ENCODE data around the gene NCOA5. TPM values are rescaled to one million over a fixed set of nuclear protein-coding genes. Genes with fewer than 3 reads are reported as not detected.

Gene NCOA5
- polyA plus RNA-seq, 1 donor (not counting 4 experiments of a cell fraction or from before 2014, with no cell fraction given) = 17.6 TPM

GRCh38 chr20:46030284-46031013 is 59.3 kb downstream of the NCOA5 start:
- Histone ChIP-seq H3K27ac (ENCODE audit: control insufficient read depth, insufficient read depth, low read length) (no peak overlapping the region), H3K4me3 (ENCODE audit: control insufficient read depth in 2 of 3, extremely low read depth in 1 of 3, insufficient read depth in 2 of 3, low read depth in 1 of 3, low read length in 3 of 3) (no peak overlapping the region), H3K27me3 (ENCODE audit: control insufficient read depth, extremely low read depth, insufficient read depth, low read length) (peaks cover 78% of the 10 kb centered on the region), H2AFZ (ENCODE audit: control insufficient read depth, low read length) (no peak overlapping the region), H3K36me3 (ENCODE audit: control insufficient read depth in 2 of 2, extremely low read depth in 1 of 2, insufficient read depth in 2 of 2, low read length in 2 of 2) (no peaks in the 10 kb centered on the region), H3K9ac (ENCODE audit: control insufficient read depth, extremely low read depth, insufficient read depth, low read length) (no peak overlapping the region), H3K4me1 (ENCODE audit: control insufficient read depth, extremely low read depth, insufficient read depth, low read length) (no peaks in the 10 kb centered on the region), H3K4me2 (ENCODE audit: control insufficient read depth, extremely low read depth, insufficient read depth, low read depth, low read length) (no peak overlapping the region), H3K9me1 (ENCODE audit: control insufficient read depth, extremely low read depth, insufficient read depth, low read length) (no peaks in the 10 kb centered on the region), H4K20me1 (ENCODE audit: control insufficient read depth, extremely low read depth, insufficient read depth, low read length) (no peaks in the 10 kb centered on the region), H3K79me2 (ENCODE audit: control insufficient read depth, insufficient read depth, low read length) (no peaks in the 10 kb centered on the region), H3K9me3 (ENCODE audit: control insufficient read depth, low read depth, low read length) (no peaks in the 10 kb centered on the region)
- DNase-seq (ENCODE audit: low read depth, low spot score) = no peak
- no peak for FAIRE-seq
- TF ChIP-seq EZH2 (IDR thresholded peaks at IDR 0.05; ENCODE audit: low read length) = no peak
- no peak for TF ChIP-seq CTCF (optimal IDR thresholded peaks at IDR 0.05 in 1 of 3, IDR thresholded peaks at IDR 0.05 in 1 of 3, conservative IDR thresholded peaks at IDR 0.05 in 1 of 3; ENCODE audit: extremely low read depth in 1 of 3, insufficient read depth in 2 of 3, low read length in 3 of 3)
- dilution Hi-C loops (cut with MboI; ENCODE audit: extremely low pct_ligation_motif_present, low sequenced_read_pairs) = no loop called here

GRCh38 chr20:46028772-46029371 is 60.9 kb downstream of the NCOA5 start, which contains the start of gene SLC12A5:
SLC12A5 (plus strand) TSS chr20:46029215; CDS start chr20:46029345, 130 bp downstream.
- no peak for FAIRE-seq
- H3K9me1 ChIP-seq (ENCODE audit: control insufficient read depth, extremely low read depth, insufficient read depth, low read length) = no peaks in the 10 kb centered on the region

More at GRCh38 chr20:46028772-46029371, 60.9 kb downstream of the NCOA5 start, which contains the start of gene SLC12A5:
- Histone ChIP-seq H3K27me3 (ENCODE audit: control insufficient read depth, extremely low read depth, insufficient read depth, low read length) (peaks cover 77% of the 10 kb centered on the region), H3K36me3 (ENCODE audit: control insufficient read depth in 2 of 2, extremely low read depth in 1 of 2, insufficient read depth in 2 of 2, low read length in 2 of 2) (no peaks in the 10 kb centered on the region), H3K4me3 (ENCODE audit: control insufficient read depth in 2 of 3, extremely low read depth in 1 of 3, insufficient read depth in 2 of 3, low read depth in 1 of 3, low read length in 3 of 3) (no peak within 1 kb of the TSS), H3K27ac (ENCODE audit: control insufficient read depth, insufficient read depth, low read length) (no peak within 1 kb of the TSS), H4K20me1 (ENCODE audit: control insufficient read depth, extremely low read depth, insufficient read depth, low read length) (no peaks in the 10 kb centered on the region), H3K4me2 (ENCODE audit: control insufficient read depth, extremely low read depth, insufficient read depth, low read depth, low read length) (no peak within 1 kb of the TSS), H3K4me1 (ENCODE audit: control insufficient read depth, extremely low read depth, insufficient read depth, low read length) (no peaks in the 10 kb centered on the region), H2AFZ (ENCODE audit: control insufficient read depth, low read length) (no peak within 1 kb of the TSS), H3K9me3 (ENCODE audit: control insufficient read depth, low read depth, low read length) (no peaks in the 10 kb centered on the region), H3K79me2 (ENCODE audit: control insufficient read depth, insufficient read depth, low read length) (no peaks in the 10 kb centered on the region), H3K9ac (ENCODE audit: control insufficient read depth, extremely low read depth, insufficient read depth, low read length) (no peak within 1 kb of the TSS)
- no peak for DNase-seq (ENCODE audit: low read depth, low spot score)
- TF ChIP-seq EZH2 (IDR thresholded peaks at IDR 0.05; ENCODE audit: low read length) (no peak), CTCF (optimal IDR thresholded peaks at IDR 0.05 in 1 of 3, IDR thresholded peaks at IDR 0.05 in 1 of 3, conservative IDR thresholded peaks at IDR 0.05 in 1 of 3; ENCODE audit: extremely low read depth in 1 of 3, insufficient read depth in 2 of 3, low read length in 3 of 3) (no peak)
- dilution Hi-C loops (cut with MboI; ENCODE audit: extremely low pct_ligation_motif_present, low sequenced_read_pairs) = no loop called here
